Kidney epithelial cell (primary cell): ENCODE data around the gene ADGRF3. TPM values are rescaled to one million over a fixed set of nuclear protein-coding genes. Genes with fewer than 3 reads are reported as not detected.
A peak's percentile ranks its signal among the peaks of the same experiment; 100 is the strongest.

ENCODE experiments used
- DNase-seq: peaks from one replicate; pipeline ENCODE4 v3.0.0-alpha.2; 2010; ENCODE audit warnings: low read depth
- H3K27me3 ChIP-seq: 2 replicates; pipeline ENCODE4 v1.6.0; 2011; ENCODE audit warnings: low read length; ENCODE audit not compliant: control insufficient read depth, insufficient read depth
- H3K36me3 ChIP-seq: 2 replicates; pipeline ENCODE4 v1.5.1; 2011; ENCODE audit warnings: low read length; ENCODE audit not compliant: control insufficient read depth, insufficient read depth
- H3K4me3 ChIP-seq: 2 replicates; pipeline ENCODE4 v1.5.1; 2011; ENCODE audit warnings: low read depth, mild to moderate bottlenecking, control low read depth, low read length
- CTCF ChIP-seq: IDR thresholded peaks from 2 replicates; pipeline ENCODE4 v1.5.1; 2011; ENCODE audit warnings: mild to moderate bottlenecking, moderate library complexity, low read length, control low read depth, inconsistent platforms; ENCODE audit not compliant: insufficient read depth, poor library complexity, severe bottlenecking
- total RNA-seq: library from RNA; depleted of rRNA; stranded (reverse); fragments of >200 nt; gene quantifications from 2 replicates; pipeline ENCODE4 v1.2.3, GENCODE V29; 2015

ADGRF3 gene
- total RNA-seq, 1 donor from 2014 or later, result 0.08 TPM

GRCh38 chr2:26298638-26299393, 47.8 kb downstream of the ADGRF3 start:
- no peak for TF ChIP-seq CTCF
- no peaks in the 10 kb centered on the region for H3K36me3 ChIP-seq

GRCh38 chr2:26298286-26298637, 48.3 kb downstream of the ADGRF3 start:
- DNase-seq, result no peak
- no peak for TF ChIP-seq CTCF
- no peak overlapping the region for H3K4me3 ChIP-seq
- H3K27me3 ChIP-seq, result no peaks in the 10 kb centered on the region
- no peaks in the 10 kb centered on the region for H3K36me3 ChIP-seq

More at GRCh38 chr2:26298638-26299393, 47.8 kb downstream of the ADGRF3 start:
- Histone ChIP-seq H3K4me3 (peak overlapping the region; percentile 23), H3K27me3 (no peaks in the 10 kb centered on the region)
- no peak for DNase-seq

- no peak overlapping the region for H3K4me3 ChIP-seq
- H3K36me3 ChIP-seq, result no peaks in the 10 kb centered on the region
- no peak for DNase-seq
- no peak for TF ChIP-seq CTCF
- no peaks in the 10 kb centered on the region for H3K27me3 ChIP-seq
Observed at GRCh38 chr2:26297061-26297460, 49.5 kb downstream of the ADGRF3 start.

- Histone ChIP-seq H3K27me3 (no peaks in the 10 kb centered on the region), H3K36me3 (no peaks in the 10 kb centered on the region), H3K4me3 (no peak overlapping the region)
- no peak for DNase-seq
- TF ChIP-seq CTCF, result no peak
Observed at GRCh38 chr2:26295511-26295910, 51.1 kb downstream of the ADGRF3 start.

GRCh38 chr2:26292646-26293045, 53.9 kb downstream of the ADGRF3 start:
- no peak overlapping the region for H3K4me3 ChIP-seq
- H3K36me3 ChIP-seq, result no peaks in the 10 kb centered on the region
- no peak for DNase-seq
- H3K27me3 ChIP-seq, result no peaks in the 10 kb centered on the region
- no peak for TF ChIP-seq CTCF

GRCh38 chr2:26290001-26290400, 56.6 kb downstream of the ADGRF3 start:
- H3K27me3 ChIP-seq, result no peaks in the 10 kb centered on the region
- H3K4me3 ChIP-seq, result no peak overlapping the region
- H3K36me3 ChIP-seq, result no peaks in the 10 kb centered on the region
- TF ChIP-seq CTCF, result no peak
- DNase-seq, result no peak
